ENCODE data around the gene PTPN14.

PTPN14 gene

DNA sequence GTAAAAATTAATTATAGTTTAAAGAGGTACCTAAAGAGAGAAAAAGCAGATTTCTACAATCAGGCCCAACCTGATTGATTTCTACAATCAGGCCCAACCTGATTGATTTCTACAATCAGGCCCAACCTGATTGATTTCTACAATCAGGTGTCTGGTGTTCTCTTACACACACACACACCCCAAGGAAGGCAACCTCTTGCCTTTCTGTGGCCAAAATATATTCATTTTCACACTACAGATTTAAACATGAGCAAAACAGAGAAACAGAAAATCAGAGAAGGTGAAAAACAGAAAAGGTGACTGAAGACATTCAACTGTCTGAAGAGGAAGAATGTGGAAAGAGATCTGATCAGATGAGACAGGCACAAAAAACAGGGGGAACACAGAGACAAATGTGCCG, 166.0 kb downstream of the PTPN14 start:
- no peaks in the 10 kb centered on the region for H3K79me2 ChIP-seq (ENCODE audit: low read length)
- TF ChIP-seq, protein P1, sequence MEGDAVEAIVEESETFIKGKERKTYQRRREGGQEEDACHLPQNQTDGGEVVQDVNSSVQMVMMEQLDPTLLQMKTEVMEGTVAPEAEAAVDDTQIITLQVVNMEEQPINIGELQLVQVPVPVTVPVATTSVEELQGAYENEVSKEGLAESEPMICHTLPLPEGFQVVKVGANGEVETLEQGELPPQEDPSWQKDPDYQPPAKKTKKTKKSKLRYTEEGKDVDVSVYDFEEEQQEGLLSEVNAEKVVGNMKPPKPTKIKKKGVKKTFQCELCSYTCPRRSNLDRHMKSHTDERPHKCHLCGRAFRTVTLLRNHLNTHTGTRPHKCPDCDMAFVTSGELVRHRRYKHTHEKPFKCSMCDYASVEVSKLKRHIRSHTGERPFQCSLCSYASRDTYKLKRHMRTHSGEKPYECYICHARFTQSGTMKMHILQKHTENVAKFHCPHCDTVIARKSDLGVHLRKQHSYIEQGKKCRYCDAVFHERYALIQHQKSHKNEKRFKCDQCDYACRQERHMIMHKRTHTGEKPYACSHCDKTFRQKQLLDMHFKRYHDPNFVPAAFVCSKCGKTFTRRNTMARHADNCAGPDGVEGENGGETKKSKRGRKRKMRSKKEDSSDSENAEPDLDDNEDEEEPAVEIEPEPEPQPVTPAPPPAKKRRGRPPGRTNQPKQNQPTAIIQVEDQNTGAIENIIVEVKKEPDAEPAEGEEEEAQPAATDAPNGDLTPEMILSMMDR (IDR thresholded peaks at IDR 0.05; ENCODE audit: low read depth, low read length): no peak
- no peak for TF ChIP-seq EZH2phosphoT487 (IDR thresholded peaks at IDR 0.05; ENCODE audit: low read depth)
- no peak overlapping the region for H3K9ac ChIP-seq (ENCODE audit: low read length)
- H3K27me3 ChIP-seq (ENCODE audit: low read depth, low read length): peaks cover 7% of the 10 kb centered on the region
- H3K36me3 ChIP-seq (replicated peaks; ENCODE audit: low read depth, low read length): no peaks in the 10 kb centered on the region
- H3K9me3 ChIP-seq (ENCODE audit: insufficient read depth, low read length): no peaks in the 10 kb centered on the region
- no peak overlapping the region for H3K4me3 ChIP-seq (ENCODE audit: low read length)
- H4K20me1 ChIP-seq (ENCODE audit: insufficient read depth, low read length): no peaks in the 10 kb centered on the region
- H3K4me1 ChIP-seq (ENCODE audit: low read length): no peaks in the 10 kb centered on the region
- no peak overlapping the region for H3K4me2 ChIP-seq (ENCODE audit: low read length)
- H2AFZ ChIP-seq (ENCODE audit: low read depth, low read length): no peak overlapping the region
- no peak overlapping the region for H3K27ac ChIP-seq (ENCODE audit: low read length)

DNA sequence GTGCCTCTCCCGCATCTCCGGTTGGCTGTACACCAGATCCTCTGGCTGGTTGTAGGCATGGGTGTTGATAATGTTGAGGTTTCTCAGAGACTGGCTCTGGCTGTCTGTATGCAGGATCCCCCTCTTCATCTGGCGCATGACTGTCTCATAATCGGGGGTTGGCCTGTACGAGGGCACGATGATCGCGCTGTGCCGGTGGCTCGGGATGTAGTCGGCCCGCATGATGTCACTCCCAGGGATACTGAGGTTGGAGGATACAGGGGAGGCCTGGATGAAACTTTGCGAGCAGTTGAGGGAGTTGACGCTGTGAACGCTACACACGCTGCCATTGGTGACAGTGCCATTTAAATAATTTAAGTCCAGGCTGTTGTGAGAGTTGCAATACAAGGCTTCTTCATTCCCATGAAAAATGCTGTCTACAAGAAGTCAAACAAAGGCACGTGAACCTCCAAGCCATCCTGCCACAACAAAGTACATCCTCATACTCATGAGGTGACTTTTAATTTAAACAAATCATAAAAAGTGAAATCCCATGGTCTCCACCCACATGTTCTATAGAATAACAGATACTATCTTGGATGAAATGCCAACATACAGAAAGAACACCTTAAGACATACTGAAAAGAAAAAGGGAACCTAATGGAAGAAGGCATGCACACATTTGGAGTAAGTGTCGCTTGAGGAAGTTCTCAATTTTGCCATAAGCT, 166.9 kb downstream of the PTPN14 start:
- H4K20me1 ChIP-seq (ENCODE audit: insufficient read depth, low read length): no peaks in the 10 kb centered on the region
- no peak overlapping the region for H3K4me2 ChIP-seq (ENCODE audit: low read length)
- H3K27me3 ChIP-seq (ENCODE audit: low read depth, low read length): peaks cover 12% of the 10 kb centered on the region
- H3K36me3 ChIP-seq (replicated peaks; ENCODE audit: low read depth, low read length): no peaks in the 10 kb centered on the region
- H3K79me2 ChIP-seq (ENCODE audit: low read length): no peaks in the 10 kb centered on the region
- H3K4me1 ChIP-seq (ENCODE audit: low read length): no peaks in the 10 kb centered on the region
- TF ChIP-seq, protein P1 (IDR thresholded peaks at IDR 0.05; ENCODE audit: low read depth, low read length): no peak
- no peak for TF ChIP-seq EZH2phosphoT487 (IDR thresholded peaks at IDR 0.05; ENCODE audit: low read depth)
- no peaks in the 10 kb centered on the region for H3K9me3 ChIP-seq (ENCODE audit: insufficient read depth, low read length)
- H3K4me3 ChIP-seq (ENCODE audit: low read length): no peak overlapping the region
- H3K27ac ChIP-seq (ENCODE audit: low read length): no peak overlapping the region
- H3K9ac ChIP-seq (ENCODE audit: low read length): no peak overlapping the region
- H2AFZ ChIP-seq (ENCODE audit: low read depth, low read length): no peak overlapping the region

DNA sequence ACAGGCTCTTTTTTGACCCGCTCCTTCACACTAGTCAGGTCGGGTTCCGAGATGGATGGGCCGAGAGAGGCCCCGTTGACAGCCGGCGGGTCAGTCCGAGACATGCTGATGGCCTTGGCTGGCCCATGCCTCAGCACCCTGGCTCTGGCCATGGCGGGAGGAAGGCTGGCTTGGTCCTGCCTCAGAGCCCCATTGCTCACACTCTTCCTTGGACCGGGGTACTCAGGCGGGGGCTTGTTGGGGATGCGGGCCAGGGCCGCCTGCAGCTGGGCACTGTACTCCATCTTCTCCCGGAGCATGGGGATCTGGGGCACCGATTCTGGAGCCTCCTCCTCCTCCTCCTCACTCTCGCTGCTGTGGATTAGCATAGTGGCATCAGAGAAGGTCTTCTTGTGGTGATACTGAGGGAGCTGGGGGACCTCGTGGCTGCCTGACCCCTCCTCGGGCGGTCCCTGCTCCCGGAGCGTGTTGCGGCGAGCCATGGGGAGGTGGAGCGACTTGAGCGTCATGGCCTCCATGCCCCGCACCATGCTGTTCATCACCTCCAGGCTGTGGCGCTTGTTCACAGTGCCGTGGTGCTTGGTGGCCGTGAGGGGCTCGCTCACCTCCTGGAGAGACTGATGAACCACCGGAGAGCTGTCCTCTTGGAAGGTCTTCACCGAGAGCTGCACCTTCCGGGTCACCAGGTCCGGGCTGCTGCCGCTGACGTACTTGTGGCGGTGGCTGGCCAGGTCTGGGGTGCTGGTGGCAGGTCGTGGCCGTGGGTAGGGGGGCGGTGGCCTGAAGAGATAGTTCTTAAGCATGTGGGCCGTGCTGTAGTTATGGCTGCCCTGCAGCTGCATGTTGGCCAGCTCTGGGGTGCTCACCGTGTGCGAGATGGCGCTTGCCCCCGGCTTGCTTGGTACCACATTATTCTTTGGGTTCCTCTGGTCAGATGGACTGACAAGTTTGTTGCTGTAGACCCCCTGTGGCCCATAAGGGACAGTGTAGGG, 167.7 kb downstream of the PTPN14 start:
- H4K20me1 ChIP-seq (ENCODE audit: insufficient read depth, low read length): no peaks in the 10 kb centered on the region
- H3K79me2 ChIP-seq (ENCODE audit: low read length): no peaks in the 10 kb centered on the region
- H3K9ac ChIP-seq (ENCODE audit: low read length): no peak overlapping the region
- peaks cover 16% of the 10 kb centered on the region for H3K27me3 ChIP-seq (ENCODE audit: low read depth, low read length)
- H3K4me3 ChIP-seq (ENCODE audit: low read length): no peak overlapping the region
- no peak for TF ChIP-seq EZH2phosphoT487 (IDR thresholded peaks at IDR 0.05; ENCODE audit: low read depth)
- H3K9me3 ChIP-seq (ENCODE audit: insufficient read depth, low read length): no peaks in the 10 kb centered on the region
- no peaks in the 10 kb centered on the region for H3K36me3 ChIP-seq (replicated peaks; ENCODE audit: low read depth, low read length)
- no peak overlapping the region for H3K4me2 ChIP-seq (ENCODE audit: low read length)
- no peak overlapping the region for H2AFZ ChIP-seq (ENCODE audit: low read depth, low read length)
- H3K4me1 ChIP-seq (ENCODE audit: low read length): no peaks in the 10 kb centered on the region
- H3K27ac ChIP-seq (ENCODE audit: low read length): no peak overlapping the region

DNA sequence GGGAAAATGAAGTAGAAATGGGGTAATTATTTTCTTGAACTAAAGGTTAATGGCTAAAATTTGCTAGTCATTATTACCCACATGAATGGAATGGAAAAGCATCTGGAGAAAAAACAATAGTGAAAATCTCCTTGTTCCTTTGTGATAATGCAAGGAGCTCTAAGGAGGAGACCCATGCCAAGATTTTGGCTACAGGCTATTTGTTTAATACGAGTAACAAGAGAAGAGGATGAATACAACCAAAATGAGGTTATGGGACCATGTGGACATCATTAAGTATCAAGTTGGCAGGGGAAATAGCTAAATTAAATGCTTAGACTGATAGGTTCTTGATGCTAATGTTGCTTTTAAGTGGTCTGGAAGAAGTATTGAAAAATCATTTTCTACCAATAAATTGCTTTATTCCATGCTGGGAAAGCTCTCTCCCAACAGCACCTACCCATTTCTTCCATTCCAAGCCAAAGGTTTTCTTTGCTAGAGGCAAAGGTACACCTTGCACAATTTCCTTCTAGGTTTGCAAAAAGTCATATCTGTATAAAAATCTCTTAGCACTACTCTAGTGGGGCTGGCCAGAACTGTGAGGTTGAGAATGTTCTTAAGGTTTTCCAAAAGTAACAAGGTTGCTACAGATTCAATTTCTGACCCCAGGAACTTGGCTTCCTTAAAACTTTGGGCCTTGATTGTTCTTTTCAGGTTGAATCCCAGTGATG, 170.3 kb downstream of the PTPN14 start:
- TF ChIP-seq, protein P1 (IDR thresholded peaks at IDR 0.05; ENCODE audit: low read depth, low read length): no peak
- no peak for TF ChIP-seq EZH2phosphoT487 (IDR thresholded peaks at IDR 0.05; ENCODE audit: low read depth)
- no peak overlapping the region for H3K4me3 ChIP-seq (ENCODE audit: low read length)
- H3K27me3 ChIP-seq (ENCODE audit: low read depth, low read length): peaks cover 16% of the 10 kb centered on the region
- H3K9me3 ChIP-seq (ENCODE audit: insufficient read depth, low read length): no peaks in the 10 kb centered on the region
- no peak overlapping the region for H3K9ac ChIP-seq (ENCODE audit: low read length)
- H3K27ac ChIP-seq (ENCODE audit: low read length): no peak overlapping the region
- no peak overlapping the region for H2AFZ ChIP-seq (ENCODE audit: low read depth, low read length)
- no peak overlapping the region for H3K4me2 ChIP-seq (ENCODE audit: low read length)
- no peaks in the 10 kb centered on the region for H3K36me3 ChIP-seq (replicated peaks; ENCODE audit: low read depth, low read length)
- no peaks in the 10 kb centered on the region for H3K4me1 ChIP-seq (ENCODE audit: low read length)
- H3K79me2 ChIP-seq (ENCODE audit: low read length): no peaks in the 10 kb centered on the region
- no peaks in the 10 kb centered on the region for H4K20me1 ChIP-seq (ENCODE audit: insufficient read depth, low read length)
